CD14-positive monocyte (primary cell): ENCODE data around the gene PXMP4. TPM values are rescaled to one million over a fixed set of nuclear protein-coding genes. Genes with fewer than 3 reads are reported as not detected.
"Not testable (repeated sequence)": the region's sequence is repeated elsewhere in the genome, so short reads cannot be mapped to it uniquely, and the experiment has no call there.

Experiments
- DNase-seq, 3 donors: peaks; one replicate each; pipeline ENCODE4 v3.0.0-alpha.2; 2011 to 2022
- H2AFZ ChIP-seq: 2 replicates; pipeline ENCODE4 v1.6.0; 2012; ENCODE audit warnings: mild to moderate bottlenecking, low read depth, low read length, inconsistent platforms; ENCODE audit not compliant: insufficient read depth, poor library complexity, severe bottlenecking
- H3K27ac ChIP-seq, 2 donors: 1 replicate in 1 of 2; 2 replicates in 1 of 2; pipeline ENCODE4 v1.5.1; 2012 to 2013; ENCODE audit warnings: low read length in 2 of 2, control low read depth in 1 of 2, inconsistent platforms in 1 of 2, low read depth in 1 of 2, mild to moderate bottlenecking in 1 of 2
- H3K27me3 ChIP-seq, 2 donors: one replicate each; pipeline versions ENCODE4 v1.6.0 to v1.6.1; 2011 to 2013; ENCODE audit warnings: low read length in 2 of 2; ENCODE audit not compliant: control insufficient read depth in 2 of 2, insufficient read depth in 2 of 2
- H3K36me3 ChIP-seq, 2 donors: replicated peaks in 1 of 2; 1 replicate in 1 of 2; 2 replicates in 1 of 2; pipeline versions ENCODE4 v1.5.1 to v1.6.1; 2012 to 2013; ENCODE audit warnings: low read length in 2 of 2, control low read depth in 1 of 2, inconsistent platforms in 1 of 2, mild to moderate bottlenecking in 1 of 2; ENCODE audit not compliant: insufficient read depth in 2 of 2, control insufficient read depth in 1 of 2
- H3K4me1 ChIP-seq, 2 donors: 1 replicate in 1 of 2; 2 replicates in 1 of 2; pipeline versions ENCODE4 v1.5.1 to v1.6.1; 2012 to 2013; ENCODE audit warnings: low read length in 2 of 2, control low read depth in 1 of 2, inconsistent platforms in 1 of 2, mild to moderate bottlenecking in 1 of 2, moderate library complexity in 1 of 2; ENCODE audit not compliant: insufficient read depth in 2 of 2, control insufficient read depth in 1 of 2
- H3K4me2 ChIP-seq: replicated peaks from 2 replicates; pipeline ENCODE3; 2012; ENCODE audit warnings: low read length, moderate library complexity, mild to moderate bottlenecking; ENCODE audit not compliant: poor library complexity, severe bottlenecking; ENCODE audit errors: extremely low read depth
- H3K4me3 ChIP-seq, 3 experiments: fragments of 200-600 bp in 1 of 3; sonication (generic) in 1 of 3; replicated peaks in 1 of 3; 1 replicate in 2 of 3; 2 replicates in 1 of 3; pipeline ENCODE4 v1.5.1; 2011 to 2013; ENCODE audit warnings: low read length in 3 of 3, mild to moderate bottlenecking in 3 of 3, control low read depth in 2 of 3, low read depth in 2 of 3, inconsistent platforms in 1 of 3, moderate library complexity in 1 of 3
- H3K79me2 ChIP-seq: 2 replicates; pipeline ENCODE4 v1.6.0; 2012; ENCODE audit warnings: mild to moderate bottlenecking, control low read depth, inconsistent platforms, low read length, moderate library complexity; ENCODE audit not compliant: insufficient read depth
- H3K9ac ChIP-seq: 2 replicates; pipeline ENCODE4 v1.6.0; 2017; ENCODE audit warnings: low read length, mild to moderate bottlenecking; ENCODE audit not compliant: insufficient read depth, poor library complexity, severe bottlenecking
- H3K9me3 ChIP-seq, 2 donors: replicated peaks in 1 of 2; 1 replicate in 1 of 2; 2 replicates in 1 of 2; pipeline versions ENCODE4 v1.5.1 to v1.6.1; 2012 to 2013; ENCODE audit warnings: low read length in 2 of 2, control low read depth in 1 of 2; ENCODE audit not compliant: control insufficient read depth in 1 of 2, insufficient read depth in 1 of 2
- H4K20me1 ChIP-seq: 2 replicates; pipeline ENCODE4 v1.6.0; 2012; ENCODE audit warnings: mild to moderate bottlenecking, low read length, control low read depth, moderate library complexity; ENCODE audit not compliant: insufficient read depth
- H3K27ac Mint-ChIP-seq, 7 donors: one replicate each; pipeline ENCODE4 v1.8.0; 2020; ENCODE audit warnings: mild to moderate bottlenecking in 7 of 7, mixed read lengths in 7 of 7, moderate library complexity in 6 of 7, inconsistent platforms in 2 of 7
- H3K27me3 Mint-ChIP-seq, 3 donors: one replicate each; pipeline ENCODE4 v1.8.0; 2021 to 2022; ENCODE audit warnings: low read depth in 3 of 3, mild to moderate bottlenecking in 3 of 3, mixed read lengths in 3 of 3, moderate library complexity in 3 of 3, inconsistent platforms in 1 of 3
- H3K36me3 Mint-ChIP-seq, 2 donors: one replicate each; pipeline ENCODE4 v1.8.0; 2020; ENCODE audit warnings: mixed read lengths in 2 of 2, inconsistent platforms in 1 of 2, mild to moderate bottlenecking in 1 of 2
- H3K4me1 Mint-ChIP-seq: one replicate; pipeline ENCODE4 v1.8.0; 2020; ENCODE audit warnings: mild to moderate bottlenecking, mixed read lengths
- H3K4me3 Mint-ChIP-seq, 2 donors: one replicate each; pipeline ENCODE4 v1.8.0; 2020; ENCODE audit warnings: mild to moderate bottlenecking in 2 of 2, mixed read lengths in 2 of 2, moderate library complexity in 1 of 2
- H3K9me3 Mint-ChIP-seq, 7 donors: one replicate each; pipeline ENCODE4 v1.8.0; 2020 to 2022; ENCODE audit warnings: mixed read lengths in 7 of 7, mild to moderate bottlenecking in 6 of 7, moderate library complexity in 6 of 7, inconsistent platforms in 2 of 7
- WGBS: methylation state at CpG from one replicate; pipeline ENCODE4 v1.1.5; 2013; ENCODE audit warnings: missing lambda C conversion rate; ENCODE audit not compliant: insufficient coverage; 5-methylcytosine and 5-hydroxymethylcytosine counted together
- intact Hi-C, 2 donors: fragments of 100-400 bp; cut with micrococcal nuclease; formaldehyde crosslinking; loops; one replicate each; pipeline versions ENCODE4 v1.15.0 to v1.15.1; 2023
- polyA plus RNA-seq, 3 donors: library from polyadenylated mRNA; depleted of rRNA in 1 of 3; unstranded in 2 of 3; stranded (reverse) in 1 of 3; fragments of 300-500 nt in 2 of 3; fragments of >200 nt in 1 of 3; fragmentation: Illumina TruSeq in 2 of 3; gene quantifications; 1 replicate in 2 of 3; 2 replicates in 1 of 3; pipeline ENCODE4 v1.2.3, GENCODE V29; 2012 to 2021
- TF ChIP-seq, protein P1 (sequence below): fragments of 200-600 bp; IDR thresholded peaks from one replicate; pipeline ENCODE4 v1.8.0; 2022; ENCODE audit warnings: antibody characterized with exemption, mild to moderate bottlenecking

Gene PXMP4
- polyA plus RNA-seq, 3 donors = 4.9 to 11.4 (median 9.0) TPM

DNA sequence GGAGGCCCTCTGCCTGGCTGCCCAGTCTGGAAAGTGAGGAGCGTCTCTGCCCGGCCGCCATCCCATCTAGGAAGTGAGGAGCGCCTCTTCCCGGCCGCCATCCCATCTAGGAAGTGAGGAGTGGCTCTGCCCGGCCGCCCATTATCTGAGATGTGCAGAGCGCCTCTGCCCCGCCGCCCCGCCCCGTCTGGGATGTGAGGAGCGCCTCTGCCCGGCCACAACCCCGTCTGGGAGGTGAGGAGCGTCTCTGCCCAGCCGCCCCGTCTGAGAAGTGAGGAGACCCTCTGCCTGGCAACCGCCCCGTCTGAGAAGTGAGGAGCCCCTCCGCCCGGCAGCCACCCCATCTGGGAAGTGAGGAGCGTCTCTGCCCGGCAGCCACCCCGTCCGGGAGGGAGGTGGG is 21.1 kb downstream of the PXMP4 start:
- intact Hi-C loops, H4K20me1 ChIP-seq, H3K36me3 Mint-ChIP-seq, H3K9ac ChIP-seq, H3K27me3 Mint-ChIP-seq, H2AFZ ChIP-seq, H3K27ac Mint-ChIP-seq, H3K27ac ChIP-seq, H3K79me2 ChIP-seq, H3K4me3 ChIP-seq, DNase-seq, H3K27me3 ChIP-seq, H3K36me3 ChIP-seq, H3K4me2 ChIP-seq, H3K4me1 Mint-ChIP-seq, H3K4me3 Mint-ChIP-seq, H3K4me1 ChIP-seq: not testable (repeated sequence)
- H3K9me3 ChIP-seq = peaks cover 0 to 10% of the 10 kb centered on the region in 2 donors
- no CpG with 5 or more reads among the region's 27 CpGs for WGBS
- peaks cover 10 to 27% (median 17%) of the 10 kb centered on the region in 7 donors for H3K9me3 Mint-ChIP-seq

DNA sequence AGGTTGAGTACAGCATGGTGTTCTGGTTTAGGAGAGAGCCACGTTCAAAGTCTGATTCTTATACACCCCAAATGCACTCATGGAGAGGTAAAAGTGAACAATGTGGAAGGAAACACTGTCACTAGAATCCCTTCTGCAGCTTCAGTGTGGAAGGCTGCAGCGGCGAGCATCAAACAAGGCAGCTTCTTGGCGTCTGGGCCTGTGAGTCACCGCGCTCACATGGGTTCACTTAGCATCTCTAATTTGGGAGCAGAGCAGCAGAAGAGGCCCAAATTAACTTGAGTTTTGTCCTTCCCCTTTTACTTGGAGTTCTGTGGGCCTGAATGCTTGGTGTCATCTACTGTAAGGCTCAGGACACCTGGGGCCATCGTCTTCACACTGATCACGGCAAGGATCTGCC is 23.0 kb downstream of the PXMP4 start:
- peaks cover 2% of the 10 kb centered on the region for H3K4me1 Mint-ChIP-seq

More for the DNA sequence above, 23.0 kb downstream of the PXMP4 start:
- H3K9me3 Mint-ChIP-seq = peaks cover 10 to 23% (median 16%) of the 10 kb centered on the region in 7 donors
- H3K36me3 Mint-ChIP-seq = peaks cover 0 to 2% of the 10 kb centered on the region in 2 donors
- H2AFZ ChIP-seq = no peak overlapping the region
- H3K27ac ChIP-seq = no peak overlapping the region
- peaks cover 0 to 10% of the 10 kb centered on the region in 2 donors for H3K9me3 ChIP-seq
- no peaks in the 10 kb centered on the region for H3K36me3 ChIP-seq
- no peaks in the 10 kb centered on the region for H3K79me2 ChIP-seq
- H4K20me1 ChIP-seq = no peaks in the 10 kb centered on the region
- intact Hi-C loops = no loop called here
- no peak overlapping the region for H3K4me3 Mint-ChIP-seq
- peak overlapping the region in 1 of 7 donors; percentile 37 for H3K27ac Mint-ChIP-seq
- no peak overlapping the region for H3K4me3 ChIP-seq
- no peak overlapping the region for H3K9ac ChIP-seq
- H3K4me2 ChIP-seq = no peak overlapping the region
- no peaks in the 10 kb centered on the region for H3K27me3 Mint-ChIP-seq
- TF ChIP-seq, protein P1, sequence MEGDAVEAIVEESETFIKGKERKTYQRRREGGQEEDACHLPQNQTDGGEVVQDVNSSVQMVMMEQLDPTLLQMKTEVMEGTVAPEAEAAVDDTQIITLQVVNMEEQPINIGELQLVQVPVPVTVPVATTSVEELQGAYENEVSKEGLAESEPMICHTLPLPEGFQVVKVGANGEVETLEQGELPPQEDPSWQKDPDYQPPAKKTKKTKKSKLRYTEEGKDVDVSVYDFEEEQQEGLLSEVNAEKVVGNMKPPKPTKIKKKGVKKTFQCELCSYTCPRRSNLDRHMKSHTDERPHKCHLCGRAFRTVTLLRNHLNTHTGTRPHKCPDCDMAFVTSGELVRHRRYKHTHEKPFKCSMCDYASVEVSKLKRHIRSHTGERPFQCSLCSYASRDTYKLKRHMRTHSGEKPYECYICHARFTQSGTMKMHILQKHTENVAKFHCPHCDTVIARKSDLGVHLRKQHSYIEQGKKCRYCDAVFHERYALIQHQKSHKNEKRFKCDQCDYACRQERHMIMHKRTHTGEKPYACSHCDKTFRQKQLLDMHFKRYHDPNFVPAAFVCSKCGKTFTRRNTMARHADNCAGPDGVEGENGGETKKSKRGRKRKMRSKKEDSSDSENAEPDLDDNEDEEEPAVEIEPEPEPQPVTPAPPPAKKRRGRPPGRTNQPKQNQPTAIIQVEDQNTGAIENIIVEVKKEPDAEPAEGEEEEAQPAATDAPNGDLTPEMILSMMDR = no peak
- no peaks in the 10 kb centered on the region for H3K4me1 ChIP-seq
- DNase-seq = no peak
- H3K27me3 ChIP-seq = no peaks in the 10 kb centered on the region
- 84% methylated on average over 7 of the region's 8 CpGs for WGBS
